ENCODE results near the gene RNF212. TPM values are rescaled to one million over a fixed set of nuclear protein-coding genes. Genes with fewer than 3 reads are reported as not detected.

RNF212 gene
- total RNA-seq, 1 experiment from 2014 or later: not detected

DNA sequence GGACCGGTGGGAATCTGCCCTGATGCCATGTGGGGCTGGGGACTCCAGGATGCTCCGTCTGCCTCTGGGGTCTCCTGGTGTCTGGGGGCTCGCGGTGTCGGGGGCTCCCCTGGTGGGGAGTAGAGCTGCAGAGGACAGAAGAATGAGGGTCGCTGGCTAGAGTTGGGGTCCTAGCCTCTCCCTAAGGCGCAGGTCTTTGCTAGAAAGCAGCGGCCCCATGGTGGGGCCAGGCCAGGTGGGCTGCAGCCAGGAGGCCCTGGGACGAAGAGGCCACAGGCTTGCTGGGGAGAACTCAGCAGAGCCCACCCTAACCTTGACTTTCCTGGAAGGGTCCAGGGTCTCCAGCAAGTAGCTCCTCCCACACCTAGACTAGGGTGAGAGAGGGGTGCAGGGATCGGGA is 80.5 kb downstream of the RNF212 start:
- peaks cover 20% of the 10 kb centered on the region for H3K36me3 Mint-ChIP-seq (ENCODE audit: insufficient read depth, unreplicated experiment)
- no peaks in the 10 kb centered on the region for H3K4me1 ChIP-seq
- no peaks in the 10 kb centered on the region for H3K4me1 Mint-ChIP-seq (ENCODE audit: low read depth, unreplicated experiment)
- no peak overlapping the region for H3K4me3 ChIP-seq (ENCODE audit: low read depth, low read length)
- no TSS peak for BruUV-seq (replicated peaks)
- no peak for DNase-seq
- ChIA-PET CTCF (interaction anchor here (0.6 kb wide), 1 partner anchor 16 kb away, joined by 3 read pairs; no protein-coding TSS in a partner anchor), POLR2A (no interaction called here)
- H3K36me3 ChIP-seq (ENCODE audit: control insufficient read depth, insufficient read depth, low read length): no peaks in the 10 kb centered on the region
- H3K27me3 Mint-ChIP-seq (ENCODE audit: insufficient read depth, unreplicated experiment): no peaks in the 10 kb centered on the region
- H3K27ac Mint-ChIP-seq (ENCODE audit: unreplicated experiment): no peak overlapping the region
- intact Hi-C loops (cut with micrococcal nuclease; ENCODE audit: unreplicated experiment): no loop called here
- no peak overlapping the region for H3K4me3 Mint-ChIP-seq (ENCODE audit: unreplicated experiment)
- TF ChIP-seq, protein P1, sequence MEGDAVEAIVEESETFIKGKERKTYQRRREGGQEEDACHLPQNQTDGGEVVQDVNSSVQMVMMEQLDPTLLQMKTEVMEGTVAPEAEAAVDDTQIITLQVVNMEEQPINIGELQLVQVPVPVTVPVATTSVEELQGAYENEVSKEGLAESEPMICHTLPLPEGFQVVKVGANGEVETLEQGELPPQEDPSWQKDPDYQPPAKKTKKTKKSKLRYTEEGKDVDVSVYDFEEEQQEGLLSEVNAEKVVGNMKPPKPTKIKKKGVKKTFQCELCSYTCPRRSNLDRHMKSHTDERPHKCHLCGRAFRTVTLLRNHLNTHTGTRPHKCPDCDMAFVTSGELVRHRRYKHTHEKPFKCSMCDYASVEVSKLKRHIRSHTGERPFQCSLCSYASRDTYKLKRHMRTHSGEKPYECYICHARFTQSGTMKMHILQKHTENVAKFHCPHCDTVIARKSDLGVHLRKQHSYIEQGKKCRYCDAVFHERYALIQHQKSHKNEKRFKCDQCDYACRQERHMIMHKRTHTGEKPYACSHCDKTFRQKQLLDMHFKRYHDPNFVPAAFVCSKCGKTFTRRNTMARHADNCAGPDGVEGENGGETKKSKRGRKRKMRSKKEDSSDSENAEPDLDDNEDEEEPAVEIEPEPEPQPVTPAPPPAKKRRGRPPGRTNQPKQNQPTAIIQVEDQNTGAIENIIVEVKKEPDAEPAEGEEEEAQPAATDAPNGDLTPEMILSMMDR (IDR thresholded peaks at IDR 0.05; ENCODE audit: insufficient read depth in 1 of 2, low read depth in 1 of 2, low read length in 1 of 2, severe bottlenecking in 1 of 2, unreplicated experiment in 1 of 2): no peak
- no peaks in the 10 kb centered on the region for H3K9me3 Mint-ChIP-seq (ENCODE audit: unreplicated experiment)
- no peaks in the 10 kb centered on the region for H3K27me3 ChIP-seq (replicated peaks; ENCODE audit: control insufficient read depth, insufficient read depth, low read length)
- no peaks in the 10 kb centered on the region for H3K9me3 ChIP-seq

DNA sequence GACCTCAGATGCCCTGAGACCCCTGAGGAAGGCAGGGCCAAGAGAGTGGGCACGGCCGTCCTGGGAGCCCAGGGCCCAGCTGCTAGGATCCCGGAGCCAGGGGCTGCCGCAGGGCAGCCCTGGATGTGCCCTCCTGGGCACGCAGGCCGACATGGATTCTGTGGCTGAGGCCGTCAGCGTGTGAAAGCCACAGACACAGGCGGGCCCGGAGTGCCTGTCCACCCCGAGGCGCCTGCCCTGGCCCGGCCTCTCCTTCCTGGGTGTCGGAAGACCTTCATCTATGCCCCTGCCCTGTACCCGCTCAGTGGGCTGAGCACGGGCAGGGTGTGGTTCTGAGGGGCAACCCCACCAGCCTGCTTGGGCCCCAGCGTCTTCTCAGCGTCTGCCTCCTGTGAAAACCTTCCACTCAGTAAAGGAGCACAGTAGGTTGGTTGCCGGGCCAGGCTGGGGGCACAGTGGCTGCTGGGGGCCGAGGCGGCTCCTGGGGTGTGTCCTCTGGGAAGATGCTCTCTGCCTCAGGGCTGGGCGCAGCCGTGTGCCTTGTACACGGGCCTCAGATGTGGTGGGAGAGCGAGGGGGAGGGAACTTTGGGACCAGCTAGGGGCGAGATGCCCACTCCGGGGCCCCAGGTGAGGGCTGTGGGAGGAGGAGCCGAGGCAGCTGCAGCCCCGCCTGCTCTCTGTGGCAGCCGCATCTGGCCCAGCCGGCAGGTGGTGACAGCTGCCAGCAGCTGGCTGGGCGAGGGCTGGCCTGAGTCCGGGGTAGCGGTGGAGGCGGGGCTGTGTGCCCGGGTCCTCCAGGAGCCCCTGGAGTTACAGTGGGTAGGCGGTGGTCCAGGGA is 81.2 kb downstream of the RNF212 start:
- H3K27me3 ChIP-seq (replicated peaks; ENCODE audit: control insufficient read depth, insufficient read depth, low read length): no peaks in the 10 kb centered on the region
- no peak overlapping the region for H3K4me3 ChIP-seq (ENCODE audit: low read depth, low read length)
- Mint-ChIP-seq H3K27ac (ENCODE audit: unreplicated experiment) (no peak overlapping the region), H3K27me3 (ENCODE audit: insufficient read depth, unreplicated experiment) (no peaks in the 10 kb centered on the region), H3K36me3 (ENCODE audit: insufficient read depth, unreplicated experiment) (peaks cover 23% of the 10 kb centered on the region), H3K4me3 (ENCODE audit: unreplicated experiment) (no peak overlapping the region), H3K9me3 (ENCODE audit: unreplicated experiment) (no peaks in the 10 kb centered on the region), H3K4me1 (ENCODE audit: low read depth, unreplicated experiment) (no peaks in the 10 kb centered on the region)
- ChIA-PET POLR2A (no interaction called here), CTCF (no interaction called here)
- no peaks in the 10 kb centered on the region for H3K4me1 ChIP-seq
- H3K9me3 ChIP-seq: no peaks in the 10 kb centered on the region
- TF ChIP-seq, protein P1 (IDR thresholded peaks at IDR 0.05; ENCODE audit: insufficient read depth in 1 of 2, low read depth in 1 of 2, low read length in 1 of 2, severe bottlenecking in 1 of 2, unreplicated experiment in 1 of 2): no peak
- DNase-seq: no peak
- intact Hi-C loops (cut with micrococcal nuclease; ENCODE audit: unreplicated experiment): no loop called here
- no TSS peak for BruUV-seq (replicated peaks)
- no peaks in the 10 kb centered on the region for H3K36me3 ChIP-seq (ENCODE audit: control insufficient read depth, insufficient read depth, low read length)

DNA sequence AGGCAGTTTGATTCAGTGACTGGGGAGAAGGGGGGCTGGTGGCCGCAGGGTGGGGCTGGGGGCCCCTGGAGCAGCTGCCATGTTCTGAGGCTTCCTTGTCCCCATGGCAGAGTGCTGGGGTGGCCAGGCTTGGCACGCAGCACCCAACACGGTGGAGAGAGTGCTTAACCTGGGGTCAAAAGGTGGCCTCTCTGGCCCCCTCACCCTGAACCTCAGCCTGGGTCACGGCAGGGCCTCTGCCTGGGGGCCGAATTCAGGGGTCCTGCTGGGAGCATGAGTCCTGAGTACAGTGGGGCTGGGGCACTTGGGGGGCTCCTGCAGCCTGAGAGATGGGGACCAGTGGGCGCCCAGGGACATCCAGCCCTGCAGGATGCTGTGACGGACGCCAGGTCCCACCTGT is 82.0 kb downstream of the RNF212 start:
- H3K27me3 ChIP-seq (replicated peaks; ENCODE audit: control insufficient read depth, insufficient read depth, low read length): no peaks in the 10 kb centered on the region
- Mint-ChIP-seq H3K27ac (ENCODE audit: unreplicated experiment) (no peak overlapping the region), H3K4me3 (ENCODE audit: unreplicated experiment) (no peak overlapping the region), H3K36me3 (ENCODE audit: insufficient read depth, unreplicated experiment) (peaks cover 23% of the 10 kb centered on the region), H3K27me3 (ENCODE audit: insufficient read depth, unreplicated experiment) (no peaks in the 10 kb centered on the region), H3K4me1 (ENCODE audit: low read depth, unreplicated experiment) (no peaks in the 10 kb centered on the region), H3K9me3 (ENCODE audit: unreplicated experiment) (no peaks in the 10 kb centered on the region)
- intact Hi-C loops (cut with micrococcal nuclease; ENCODE audit: unreplicated experiment): no loop called here
- no TSS peak for BruUV-seq (replicated peaks)
- DNase-seq: no peak
- no peaks in the 10 kb centered on the region for H3K36me3 ChIP-seq (ENCODE audit: control insufficient read depth, insufficient read depth, low read length)
- CTCF ChIA-PET: no interaction called here
- no peaks in the 10 kb centered on the region for H3K9me3 ChIP-seq
- no peaks in the 10 kb centered on the region for H3K4me1 ChIP-seq
- POLR2A ChIA-PET: no interaction called here
- TF ChIP-seq, protein P1 (IDR thresholded peaks at IDR 0.05; ENCODE audit: insufficient read depth in 1 of 2, low read depth in 1 of 2, low read length in 1 of 2, severe bottlenecking in 1 of 2, unreplicated experiment in 1 of 2): no peak
- no peak overlapping the region for H3K4me3 ChIP-seq (ENCODE audit: low read depth, low read length)
